GM10248 (cell line): ENCODE data around the gene IL1B.

Experiments used
- CTCF ChIA-PET: fragments of 300-600 bp; sonication (Branson Sonifier 250); formaldehyde crosslinking; extraction: SDS; loops from one replicate; lab custom pipeline; 2021; ENCODE audit warnings: antibody characterized with exemption; lab: Yijun Ruan, JAX
- POLR2A ChIA-PET: fragments of 350-650 bp; sonication (Branson Sonifier 250); formaldehyde crosslinking; extraction: SDS; loops from one replicate; lab custom pipeline; 2020; ENCODE audit warnings: antibody characterized with exemption; lab: Yijun Ruan, JAX
- DNase-seq: peaks from one replicate; pipeline ENCODE4 v3.0.0; 2012; ENCODE audit errors: extremely low spot score
- TF ChIP-seq, protein P1 (sequence below): IDR thresholded peaks from 2 replicates; pipeline ENCODE4 v1.5.1; 2012; ENCODE audit warnings: mild to moderate bottlenecking, low read depth; ENCODE audit errors: extremely low read depth, missing control alignments, control extremely low read depth

Gene IL1B

DNA sequence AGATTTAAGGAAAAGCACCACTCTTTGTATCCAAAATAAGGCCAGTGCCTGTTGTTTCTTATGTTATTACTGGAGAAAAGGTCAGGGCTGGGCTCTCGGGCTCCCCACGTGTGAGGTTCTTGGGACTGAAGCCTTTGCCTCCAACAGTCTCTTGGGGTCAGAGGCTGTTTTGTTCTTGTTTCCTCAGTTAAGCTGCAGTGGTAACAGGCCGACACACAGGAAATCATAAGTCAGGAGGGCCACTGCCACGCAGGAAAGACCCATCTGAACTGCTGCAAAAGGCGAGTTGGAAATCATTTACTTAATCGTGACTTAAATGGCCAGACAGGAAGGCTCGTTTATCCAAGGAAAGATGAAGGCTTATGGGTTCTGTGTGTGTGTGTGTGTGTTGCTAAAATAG, 44.1 kb upstream of the IL1B start:
- ChIA-PET POLR2A (no interaction called here), CTCF (interaction anchor here (1.4 to 12.1 kb wide), 3 partner anchors 15 to 129 kb away, joined by 3 to 275 read pairs (median 12); no protein-coding TSS in a partner anchor)
- DNase-seq = no peak
- TF ChIP-seq, protein P1, sequence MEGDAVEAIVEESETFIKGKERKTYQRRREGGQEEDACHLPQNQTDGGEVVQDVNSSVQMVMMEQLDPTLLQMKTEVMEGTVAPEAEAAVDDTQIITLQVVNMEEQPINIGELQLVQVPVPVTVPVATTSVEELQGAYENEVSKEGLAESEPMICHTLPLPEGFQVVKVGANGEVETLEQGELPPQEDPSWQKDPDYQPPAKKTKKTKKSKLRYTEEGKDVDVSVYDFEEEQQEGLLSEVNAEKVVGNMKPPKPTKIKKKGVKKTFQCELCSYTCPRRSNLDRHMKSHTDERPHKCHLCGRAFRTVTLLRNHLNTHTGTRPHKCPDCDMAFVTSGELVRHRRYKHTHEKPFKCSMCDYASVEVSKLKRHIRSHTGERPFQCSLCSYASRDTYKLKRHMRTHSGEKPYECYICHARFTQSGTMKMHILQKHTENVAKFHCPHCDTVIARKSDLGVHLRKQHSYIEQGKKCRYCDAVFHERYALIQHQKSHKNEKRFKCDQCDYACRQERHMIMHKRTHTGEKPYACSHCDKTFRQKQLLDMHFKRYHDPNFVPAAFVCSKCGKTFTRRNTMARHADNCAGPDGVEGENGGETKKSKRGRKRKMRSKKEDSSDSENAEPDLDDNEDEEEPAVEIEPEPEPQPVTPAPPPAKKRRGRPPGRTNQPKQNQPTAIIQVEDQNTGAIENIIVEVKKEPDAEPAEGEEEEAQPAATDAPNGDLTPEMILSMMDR = no peak

DNA sequence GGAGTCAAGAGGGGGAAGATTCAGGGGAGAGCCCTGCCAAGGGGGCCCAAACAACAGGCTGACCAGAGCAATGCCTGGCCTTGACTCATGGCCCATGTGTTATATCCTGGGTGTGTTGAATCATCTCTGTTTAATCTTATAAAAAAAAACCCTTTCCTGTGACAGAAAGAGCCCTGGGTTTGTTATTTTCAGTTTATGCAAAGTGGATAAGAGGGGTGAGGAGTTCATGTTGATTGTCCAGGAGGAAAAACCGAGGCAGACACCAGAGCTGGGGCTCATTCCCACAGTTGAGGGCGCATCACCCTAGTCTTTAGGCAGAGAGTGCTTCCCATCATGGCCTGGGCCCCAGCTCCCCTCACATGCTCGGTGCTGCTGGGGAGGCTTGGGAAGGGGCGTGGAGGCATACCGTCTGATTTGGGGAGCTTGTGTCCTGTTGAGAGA, 43.5 kb upstream of the IL1B start:
- DNase-seq = no peak
- TF ChIP-seq, protein P1 = no peak
- ChIA-PET CTCF (interaction anchor here (0.6 to 12.1 kb wide), 8 partner anchors 14 to 154 kb away, joined by 3 to 275 read pairs (median 4); no protein-coding TSS in a partner anchor), POLR2A (no interaction called here)

DNA sequence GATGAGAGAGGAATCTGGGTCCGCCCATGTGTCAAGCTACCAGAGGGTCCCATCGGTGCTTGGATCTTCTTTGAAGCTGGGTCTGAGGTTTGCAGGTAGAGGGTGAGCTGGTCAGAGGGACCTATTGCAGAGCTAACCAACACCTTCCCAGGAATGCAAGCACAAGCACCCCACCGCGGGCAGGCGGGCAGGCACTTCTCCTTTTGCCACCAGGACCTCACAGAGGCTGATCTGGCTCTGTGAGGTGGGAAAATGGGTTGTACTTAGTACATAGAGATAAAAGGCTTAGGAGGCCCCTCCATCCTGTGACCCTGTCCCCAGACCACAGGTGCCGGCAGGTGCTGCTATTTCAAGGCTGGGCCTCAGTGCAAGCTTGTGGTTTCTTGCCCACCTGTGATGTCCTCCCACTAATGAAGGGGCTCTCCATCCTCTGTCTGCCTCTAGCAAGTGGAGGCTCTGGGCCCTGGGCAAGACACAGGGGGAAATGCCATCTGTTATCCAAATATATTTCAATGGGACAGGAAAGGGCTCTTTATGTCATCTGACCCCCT, 43.0 kb upstream of the IL1B start:
- ChIA-PET POLR2A (no interaction called here), CTCF (interaction anchor here (0.6 to 12.1 kb wide), 10 partner anchors 15 to 153 kb away, joined by 3 to 275 read pairs (median 4); no protein-coding TSS in a partner anchor)
- no peak for DNase-seq
- TF ChIP-seq, protein P1 = no peak

DNA sequence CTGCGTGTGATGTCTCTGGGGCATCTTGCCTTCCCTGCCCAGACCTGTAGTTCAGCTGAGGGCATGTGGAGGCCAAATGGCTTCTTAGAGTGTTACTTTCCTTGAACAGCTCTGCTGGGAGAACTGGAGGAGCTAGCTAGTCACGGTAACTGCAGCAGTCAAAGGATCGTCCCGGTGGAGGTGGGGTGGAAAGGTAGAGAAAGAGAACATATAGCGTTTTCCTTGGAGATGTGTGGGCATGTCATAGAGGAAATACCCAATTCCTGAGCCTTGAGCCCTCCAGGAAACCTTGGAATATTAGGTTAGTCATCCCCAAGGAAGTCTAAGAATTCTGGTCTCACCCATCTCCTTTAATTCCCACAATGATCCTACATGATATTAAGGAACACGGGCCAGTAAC, 40.8 kb upstream of the IL1B start:
- TF ChIP-seq, protein P1 = no peak
- POLR2A ChIA-PET = no interaction called here
- no peak for DNase-seq
- CTCF ChIA-PET = interaction anchor here (0.8 to 12.1 kb wide), 4 partner anchors 8 to 126 kb away, joined by 3 to 275 read pairs (median 7); no protein-coding TSS in a partner anchor

DNA sequence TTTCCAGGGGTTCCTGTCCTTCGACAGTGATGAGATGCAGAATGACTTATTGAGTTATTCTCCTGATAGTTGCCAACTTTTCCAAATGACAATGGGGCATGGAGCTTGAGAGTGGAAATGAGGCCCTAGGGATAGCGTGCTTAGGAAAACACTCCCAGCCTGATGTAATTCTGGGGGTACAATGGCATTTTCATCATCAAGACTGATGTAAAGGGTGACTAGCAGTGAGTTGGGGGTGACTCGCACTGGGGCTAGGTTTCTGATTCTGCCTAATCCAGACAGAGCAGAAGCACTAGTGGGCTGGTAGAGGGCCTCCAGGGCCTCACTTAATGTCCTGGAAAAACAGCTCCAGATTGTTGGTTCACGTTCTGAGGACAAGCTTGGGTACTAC, 40.4 kb upstream of the IL1B start:
- DNase-seq = no peak
- CTCF ChIA-PET = interaction anchor here (0.8 to 12.1 kb wide), 4 partner anchors 9 to 125 kb away, joined by 3 to 275 read pairs (median 7); no protein-coding TSS in a partner anchor
- TF ChIP-seq, protein P1 = no peak
- POLR2A ChIA-PET = no interaction called here

DNA sequence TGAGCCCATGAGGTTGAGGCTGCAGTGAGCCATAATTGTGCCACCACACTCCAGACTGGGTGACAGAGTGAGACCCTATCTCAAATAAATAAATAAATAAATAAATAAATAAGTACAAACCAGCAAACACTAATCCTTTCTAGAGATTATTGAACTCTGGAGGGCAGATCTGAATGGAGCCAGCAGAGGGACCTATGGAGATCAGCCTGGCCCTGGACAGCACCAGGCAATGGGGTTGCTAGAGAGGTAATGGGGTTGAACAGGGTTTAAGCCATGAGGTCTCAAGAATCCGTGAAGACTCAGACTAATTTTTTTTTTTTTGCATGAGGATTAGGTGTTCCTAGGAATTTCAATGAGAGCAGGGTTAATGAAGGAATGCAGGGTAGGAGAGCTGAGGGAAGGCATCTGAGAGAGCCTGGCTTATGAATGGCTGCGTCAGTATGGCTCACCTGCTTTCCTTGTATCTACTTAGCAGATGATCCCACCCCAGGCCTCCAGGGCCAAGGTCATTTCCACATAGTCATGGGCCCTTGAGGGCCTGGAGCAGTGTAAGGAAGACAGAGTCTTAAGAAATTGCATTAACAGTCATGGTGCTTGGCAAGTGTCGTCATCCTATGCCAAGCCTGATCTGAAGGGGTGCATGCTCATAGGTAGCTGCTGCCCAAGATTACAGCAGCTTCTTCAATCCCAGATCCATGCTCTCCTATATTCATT, 39.8 kb upstream of the IL1B start:
- POLR2A ChIA-PET = no interaction called here
- CTCF ChIA-PET = interaction anchor here (0.8 to 12.1 kb wide), 3 partner anchors 9 to 125 kb away, joined by 3 to 275 read pairs (median 8); no protein-coding TSS in a partner anchor
- no peak for DNase-seq
- TF ChIP-seq, protein P1 = no peak
